HG03432 (cell line): Measurements from ENCODE around the gene OTOP2.
"Not testable (repeated sequence)": the region's sequence is repeated elsewhere in the genome, so short reads cannot be mapped to it uniquely, and the experiment has no call there.

Experiments used
- ATAC-seq: cut with Tn5 transposase; IDR thresholded peaks from one replicate; pipeline ENCODE4 v1.9.1; 2021; ENCODE audit warnings: mild to moderate bottlenecking, moderate library complexity; ENCODE audit not compliant: unreplicated experiment

The OTOP2 gene

DNA sequence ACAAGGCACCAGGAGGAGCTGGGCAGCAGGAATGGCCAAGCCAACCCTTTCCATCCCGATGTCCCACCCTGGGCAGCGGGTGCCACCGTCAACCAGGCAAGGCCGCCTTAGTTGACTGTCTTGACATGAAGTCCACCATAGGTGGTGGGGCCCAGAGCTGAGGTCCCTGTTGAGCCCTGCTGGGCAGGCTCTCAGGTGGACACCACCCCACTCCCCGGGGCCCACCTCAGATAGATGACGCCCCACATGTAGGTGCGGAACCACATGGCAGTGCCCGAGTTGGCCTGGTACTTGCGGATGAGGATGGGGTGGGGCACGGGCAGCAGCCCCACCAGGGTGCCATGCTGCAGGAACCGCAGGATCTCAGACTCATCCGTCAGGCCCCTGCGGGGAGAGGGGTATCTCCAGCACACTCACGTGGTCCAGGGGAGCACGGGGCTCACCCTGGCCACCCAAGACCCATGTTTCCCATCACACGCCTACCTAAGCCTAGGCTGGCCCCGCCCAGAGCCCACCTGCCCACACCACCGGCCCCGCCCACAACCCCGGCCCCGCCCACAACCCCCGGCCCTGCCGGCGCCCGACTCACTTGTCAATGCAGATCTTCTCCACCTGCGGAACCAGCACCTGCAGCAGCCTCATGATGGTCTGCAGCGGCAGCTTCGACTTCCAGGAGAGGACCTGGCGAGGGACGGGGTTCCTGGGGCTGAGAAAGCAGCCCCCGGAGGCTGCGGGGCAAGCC lies 27.8 kb downstream of the OTOP2 start:
- ATAC-seq: no peak

DNA sequence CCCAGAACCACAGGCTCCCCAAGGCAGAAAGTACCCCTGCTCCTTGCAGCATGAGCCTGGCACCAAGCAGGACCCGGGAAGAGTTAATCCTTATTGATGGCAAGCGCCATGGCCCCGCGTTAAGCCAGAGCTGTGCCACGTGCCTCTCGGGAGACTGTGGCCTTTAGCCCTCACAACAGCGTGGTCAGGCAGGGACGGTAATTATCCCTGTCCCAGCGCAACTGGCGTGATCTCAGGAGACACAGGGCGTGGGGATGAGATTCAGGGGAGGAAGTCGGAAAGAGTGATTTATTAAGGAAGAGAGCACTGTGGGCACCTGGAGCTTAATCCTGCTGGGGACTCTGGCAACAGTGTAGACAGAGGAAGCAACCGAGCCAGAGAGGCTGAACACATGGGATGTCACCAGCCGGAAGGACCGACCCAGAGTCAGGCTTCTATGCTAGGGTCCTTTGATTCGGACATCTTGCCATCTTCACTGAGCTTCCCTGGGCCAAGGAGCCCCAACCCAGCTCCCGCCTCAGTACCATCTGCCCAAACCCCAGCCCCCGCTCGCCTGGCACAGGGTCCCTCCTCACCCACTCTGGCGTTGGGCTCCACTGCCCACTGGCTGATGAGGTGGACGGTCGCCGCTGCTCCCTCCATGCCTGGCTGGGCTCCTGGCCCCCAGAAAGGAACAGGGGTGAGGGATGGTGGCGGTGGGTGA lies 28.5 kb downstream of the OTOP2 start:
- ATAC-seq: no peak

DNA sequence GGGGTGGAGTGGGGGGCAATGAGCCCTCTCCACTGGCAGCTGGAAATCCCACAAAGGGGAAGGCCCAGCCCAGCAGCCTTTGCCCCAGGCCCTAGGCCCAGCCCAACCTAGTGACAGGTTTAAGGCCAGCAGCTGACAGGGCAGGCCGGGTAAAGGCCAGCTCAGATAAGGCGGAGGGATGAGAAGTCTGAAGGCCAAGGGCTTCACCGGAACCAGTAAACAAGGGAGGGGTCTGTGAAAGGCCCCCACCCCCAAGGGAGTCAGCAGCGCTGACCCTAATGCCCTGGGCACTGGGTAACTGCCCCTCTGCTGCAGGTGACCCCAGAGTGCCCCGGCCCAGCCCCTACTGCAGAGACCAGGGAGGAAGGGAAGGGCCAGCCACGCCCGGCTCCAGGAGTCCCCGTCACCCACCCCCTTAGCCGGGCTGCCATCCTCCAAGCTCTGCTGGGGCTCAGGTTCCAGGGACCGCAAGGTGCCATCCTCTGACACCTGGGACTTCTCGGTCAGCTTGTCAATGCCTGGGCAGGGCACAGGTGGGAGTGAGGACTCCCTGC lies 29.1 kb downstream of the OTOP2 start:
- no peak for ATAC-seq

DNA sequence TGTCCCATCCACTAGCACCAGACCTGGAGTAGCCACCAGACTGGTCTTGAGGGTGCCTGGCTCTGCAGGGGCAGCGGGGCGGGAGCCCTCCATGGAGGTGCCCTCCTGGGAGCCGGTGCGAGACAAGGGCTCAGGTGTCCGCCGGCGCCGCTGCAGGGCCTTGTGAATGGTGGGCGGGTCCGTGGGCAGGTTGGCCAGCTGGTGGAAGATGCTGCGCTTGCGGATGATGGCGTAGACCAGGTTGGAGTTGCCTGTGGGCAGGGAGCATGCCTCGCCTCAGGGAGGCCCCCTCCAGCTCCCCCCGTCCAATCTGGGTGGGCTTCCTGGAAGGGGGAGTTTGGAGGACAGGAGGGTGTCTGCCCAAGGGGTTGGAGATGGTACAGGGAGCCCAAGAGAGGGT lies 30.0 kb downstream of the OTOP2 start:
- no peak for ATAC-seq

DNA sequence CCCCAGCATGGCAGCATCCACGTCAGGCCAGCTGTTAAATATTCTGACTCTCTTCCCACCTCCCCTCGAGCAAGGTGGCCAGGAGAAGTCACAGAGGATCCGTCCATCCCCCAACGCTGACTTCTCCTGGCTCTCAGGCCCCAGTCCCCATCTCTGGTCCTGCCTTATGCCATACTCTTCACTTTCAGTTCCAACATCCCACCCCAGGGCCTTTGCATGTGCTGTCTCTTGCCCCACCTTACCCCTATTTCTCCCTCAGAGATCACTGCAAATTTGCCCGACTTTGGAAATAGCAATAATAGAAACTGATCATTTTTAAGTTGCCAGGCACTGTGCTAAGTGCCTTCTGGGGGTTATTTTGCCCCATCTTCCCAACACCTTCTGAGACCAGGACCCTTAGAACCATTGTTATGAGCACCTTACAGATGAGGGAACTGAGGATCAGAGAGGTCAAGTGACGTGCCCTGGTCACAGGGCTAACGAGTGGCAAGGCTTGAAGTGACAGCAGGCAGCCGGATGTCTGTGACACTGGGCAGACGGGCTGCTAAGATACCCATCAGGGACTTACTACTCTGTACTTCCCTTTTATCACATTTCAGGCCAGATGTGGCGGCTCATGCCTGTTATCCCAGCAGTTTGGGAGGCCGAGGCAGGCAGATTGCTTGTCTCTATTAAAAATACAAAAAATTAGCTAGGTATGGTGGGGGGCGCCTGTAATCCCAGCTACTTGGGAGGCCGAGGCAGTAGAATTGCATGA lies 30.8 kb downstream of the OTOP2 start:
- ATAC-seq: no peak

DNA sequence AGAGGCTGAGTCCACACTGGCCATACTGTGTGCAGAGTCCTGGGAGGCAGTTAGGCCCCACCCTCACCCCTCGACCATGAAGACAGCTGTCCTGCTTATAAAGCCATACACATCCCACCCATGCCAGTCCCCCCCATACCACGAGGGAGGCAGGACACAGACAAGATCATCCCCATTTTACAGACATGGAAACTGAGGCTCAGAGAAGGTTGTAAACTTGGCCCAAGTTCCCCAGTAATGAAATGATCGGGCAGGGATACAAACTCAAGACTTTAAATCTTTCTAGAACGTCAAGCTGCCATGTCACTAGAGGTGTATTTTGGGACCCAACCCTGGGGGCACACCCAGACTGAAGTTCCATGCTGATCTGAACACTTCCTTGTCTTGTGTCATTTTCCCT lies 32.0 kb downstream of the OTOP2 start:
- no peak for ATAC-seq

DNA sequence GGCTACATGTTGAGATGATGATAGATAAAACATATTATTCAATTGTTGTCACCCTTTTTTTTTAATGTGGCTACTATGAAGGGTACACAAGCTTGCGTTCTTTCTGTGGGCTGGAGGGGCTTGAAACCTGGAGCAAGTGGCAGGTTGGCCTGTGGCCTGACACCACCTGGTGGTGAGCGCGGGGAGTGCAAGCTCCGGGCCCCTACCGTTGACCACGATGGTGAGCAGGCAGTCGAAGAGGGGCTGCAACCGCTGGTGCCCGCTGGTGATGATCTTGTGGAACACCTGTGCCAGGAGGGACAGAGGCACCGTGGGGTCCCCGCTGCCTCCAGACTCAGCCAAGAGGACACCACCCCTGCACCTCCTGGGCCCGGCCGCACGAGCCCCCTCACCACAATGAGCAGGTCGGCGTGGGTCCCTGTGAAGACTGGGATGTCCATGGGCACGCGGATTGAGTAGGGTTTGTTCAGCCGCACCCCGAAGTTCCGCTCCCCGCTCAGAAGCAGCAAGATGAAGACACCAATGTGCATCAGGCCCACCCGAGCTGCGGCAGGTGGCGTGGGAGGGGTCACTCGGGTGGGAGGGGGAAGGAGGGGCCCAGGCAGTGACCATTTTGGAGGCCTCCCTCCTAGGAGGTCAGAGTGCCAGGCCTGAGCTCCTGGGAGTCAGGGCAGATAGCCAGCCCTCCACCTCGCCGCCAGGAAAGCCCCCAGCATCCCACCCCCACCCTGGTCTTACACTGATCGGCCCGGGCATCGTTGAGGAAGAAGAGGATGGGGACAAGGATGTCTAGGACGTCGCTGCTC lies 34.1 kb downstream of the OTOP2 start:
- ATAC-seq: no peak

DNA sequence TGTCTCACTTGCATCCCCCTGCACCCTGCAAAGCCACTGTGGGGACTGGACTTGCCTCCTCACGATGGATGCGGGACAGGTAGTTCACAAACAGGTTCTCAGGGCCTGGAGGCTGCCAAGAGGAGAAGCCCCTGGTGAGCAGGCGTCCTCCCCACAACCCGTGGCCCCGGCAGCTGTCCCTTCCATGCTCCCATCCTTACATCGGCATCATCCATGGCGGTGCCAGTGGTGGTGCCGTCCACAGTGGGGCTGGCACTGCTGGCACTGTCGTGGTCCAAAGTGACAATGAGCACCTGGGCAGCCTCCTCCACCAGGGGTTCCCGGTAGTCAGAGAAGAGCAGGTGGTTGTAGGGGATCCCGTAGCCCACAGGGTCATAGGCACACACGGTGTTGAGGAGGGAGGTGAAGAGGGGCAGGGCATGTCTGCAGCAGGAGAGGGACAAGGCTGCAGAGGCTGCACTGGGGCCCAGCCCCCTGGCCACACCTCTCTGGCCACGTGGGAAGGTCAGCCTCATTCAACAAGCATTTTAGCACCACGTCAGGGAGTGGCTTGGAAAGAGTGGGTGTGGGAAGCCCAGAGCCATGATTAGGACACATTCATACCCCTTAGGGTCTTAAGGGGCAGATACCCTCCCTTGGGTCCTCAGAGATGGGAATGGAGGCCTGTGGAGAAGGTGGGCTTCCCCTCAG lies 35.9 kb downstream of the OTOP2 start:
- ATAC-seq: no peak

DNA sequence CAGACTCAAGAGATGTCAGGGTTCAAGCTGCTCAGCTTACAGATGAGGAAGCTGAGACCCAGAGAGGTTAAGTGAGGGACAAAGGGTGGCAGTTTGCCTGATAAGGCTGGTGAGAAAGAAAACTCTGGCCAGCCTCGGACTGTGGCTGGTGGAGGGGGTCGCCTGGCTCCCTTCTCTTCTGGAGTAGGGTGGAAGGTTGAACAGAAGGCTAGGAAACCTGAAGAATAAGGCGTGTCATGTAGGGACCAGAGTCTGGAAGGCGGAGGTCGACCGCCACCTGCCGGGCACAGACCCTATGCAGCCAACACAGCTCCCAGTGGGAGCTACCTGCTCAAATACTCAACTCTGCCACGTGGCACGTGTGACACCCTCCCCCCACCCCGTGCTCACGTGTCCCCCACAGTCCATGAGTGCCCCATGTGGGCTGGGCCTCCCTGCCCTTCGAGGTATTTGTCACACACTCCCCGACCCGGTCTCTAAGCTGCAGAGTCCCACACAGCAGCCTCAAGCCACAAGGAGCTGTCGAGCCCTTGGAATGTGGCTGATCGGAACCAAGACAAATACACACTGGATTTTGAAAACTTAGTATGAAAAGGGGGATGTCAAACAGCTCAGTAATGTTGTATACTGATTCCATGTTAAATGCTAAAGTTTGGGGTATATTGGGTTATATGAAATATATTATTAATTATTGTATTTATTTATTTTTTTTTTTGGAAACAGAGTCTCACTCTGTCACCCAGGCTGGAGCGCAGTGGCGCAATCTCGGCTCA lies 36.7 kb downstream of the OTOP2 start:
- no peak for ATAC-seq

DNA sequence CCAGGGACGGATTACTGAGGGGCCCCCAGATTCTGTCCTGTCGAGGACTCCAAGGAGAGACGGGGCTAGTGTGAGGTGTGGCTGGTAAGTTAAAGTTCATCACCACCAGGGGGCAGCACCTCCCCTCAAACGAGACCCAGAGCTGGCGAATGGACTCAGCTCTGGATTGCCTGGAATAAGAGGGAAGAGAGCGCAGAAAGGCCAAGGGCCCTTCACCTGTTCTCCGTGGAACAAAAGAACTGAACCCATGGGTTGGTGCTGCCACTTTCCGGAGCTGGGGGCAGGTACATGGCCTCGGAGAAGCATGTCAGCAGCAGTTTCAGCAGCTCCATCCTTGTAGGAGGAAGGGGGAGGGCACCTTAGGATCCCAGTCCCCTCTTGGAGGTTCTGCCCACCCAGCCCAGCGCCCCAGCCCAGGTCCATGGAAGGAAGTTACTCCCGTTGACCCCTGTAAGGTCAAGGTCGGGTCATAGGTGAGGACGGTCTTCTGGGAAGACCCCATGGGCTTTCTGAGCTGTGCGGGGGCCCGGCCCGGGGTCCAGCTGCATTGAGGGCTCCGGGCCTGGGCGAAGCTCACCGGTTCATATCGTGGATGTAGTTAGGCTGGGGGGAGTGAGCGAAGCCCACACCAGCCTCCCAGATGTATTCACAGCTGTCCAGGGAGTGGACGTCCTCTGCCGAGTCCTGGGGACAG lies 37.7 kb downstream of the OTOP2 start:
- no peak for ATAC-seq

DNA sequence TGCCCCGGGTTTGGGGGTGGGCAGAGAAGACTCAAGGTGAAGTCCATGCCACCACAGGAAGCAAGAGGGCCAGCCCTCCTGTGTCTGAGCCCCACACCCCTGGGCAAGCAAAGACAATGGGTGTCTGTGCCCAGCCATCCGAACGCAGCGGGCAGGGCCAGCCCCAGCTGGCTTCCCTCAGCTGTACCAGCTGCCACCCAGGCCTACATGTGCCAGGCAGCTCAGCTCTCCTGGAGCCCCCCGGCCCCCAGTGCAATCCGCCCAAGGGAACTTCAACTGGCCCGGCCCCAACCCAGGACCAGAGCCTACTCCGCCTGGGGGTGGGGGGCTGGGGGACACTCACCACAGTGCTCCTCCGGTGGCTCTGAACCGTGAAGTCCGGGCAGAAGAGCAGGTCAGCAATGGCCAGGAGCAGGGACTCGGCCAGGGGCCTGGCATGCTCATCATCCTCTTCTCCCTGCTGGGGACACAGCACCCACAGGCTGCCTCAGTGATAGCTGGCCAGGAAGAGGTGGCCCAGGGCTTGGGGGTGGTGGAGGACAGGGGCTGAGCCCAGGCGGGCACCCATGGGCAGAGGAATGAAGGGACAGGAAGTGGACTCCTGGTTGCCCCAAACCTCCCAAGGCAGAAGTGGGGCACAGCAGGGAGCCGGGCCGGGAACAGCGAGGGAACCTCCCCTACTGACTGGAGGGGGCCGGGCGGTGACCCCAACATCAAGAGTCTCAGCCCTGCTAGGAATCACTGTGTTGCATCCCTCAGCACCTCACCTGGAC lies 38.7 kb downstream of the OTOP2 start:
- no peak for ATAC-seq

DNA sequence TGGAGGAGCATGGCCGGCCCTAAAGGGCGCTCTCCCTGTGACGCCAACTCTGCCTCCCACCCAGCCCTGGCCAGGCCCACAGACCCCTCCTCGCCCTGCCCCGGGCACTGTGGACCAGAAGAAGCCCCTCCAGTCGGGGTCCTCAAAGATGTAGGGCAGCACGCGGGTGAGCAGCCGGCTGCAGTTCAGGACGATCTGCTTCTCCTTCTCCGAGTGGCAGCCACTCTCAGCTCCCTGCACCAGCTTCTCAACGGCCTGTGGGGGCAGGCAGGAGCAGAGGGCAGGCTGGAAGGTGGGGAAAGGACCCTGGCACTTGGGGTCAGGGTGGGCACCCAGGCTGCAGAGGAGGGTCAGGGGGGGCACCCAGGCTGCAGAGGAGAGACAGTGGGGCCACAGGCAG lies 39.6 kb downstream of the OTOP2 start:
- ATAC-seq: no peak

DNA sequence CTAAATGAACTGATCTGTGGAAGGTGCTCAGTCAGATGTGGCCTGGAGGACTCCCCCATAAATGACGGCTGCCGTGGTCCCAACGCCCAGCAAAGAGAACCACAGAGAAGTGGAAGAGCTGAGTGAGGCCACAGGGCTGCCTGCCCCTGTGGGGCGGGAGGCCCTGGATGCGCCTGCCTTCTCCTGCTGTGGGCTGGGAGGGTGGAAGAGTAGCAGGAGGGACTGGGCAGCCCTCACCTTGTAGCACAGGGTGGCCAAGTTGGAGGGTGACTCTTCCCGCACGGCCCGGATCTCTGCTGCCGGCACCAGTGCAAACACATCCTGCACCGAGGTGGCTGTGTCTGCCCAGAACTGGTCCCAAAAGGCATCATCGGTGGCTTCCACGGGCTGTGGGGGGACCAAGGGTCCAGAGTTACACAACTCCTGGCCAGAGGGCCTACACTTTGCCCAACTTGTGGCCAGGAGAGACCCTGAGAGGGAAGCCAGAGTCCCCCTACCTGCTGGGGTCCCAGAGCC lies 40.2 kb downstream of the OTOP2 start:
- ATAC-seq: no peak

DNA sequence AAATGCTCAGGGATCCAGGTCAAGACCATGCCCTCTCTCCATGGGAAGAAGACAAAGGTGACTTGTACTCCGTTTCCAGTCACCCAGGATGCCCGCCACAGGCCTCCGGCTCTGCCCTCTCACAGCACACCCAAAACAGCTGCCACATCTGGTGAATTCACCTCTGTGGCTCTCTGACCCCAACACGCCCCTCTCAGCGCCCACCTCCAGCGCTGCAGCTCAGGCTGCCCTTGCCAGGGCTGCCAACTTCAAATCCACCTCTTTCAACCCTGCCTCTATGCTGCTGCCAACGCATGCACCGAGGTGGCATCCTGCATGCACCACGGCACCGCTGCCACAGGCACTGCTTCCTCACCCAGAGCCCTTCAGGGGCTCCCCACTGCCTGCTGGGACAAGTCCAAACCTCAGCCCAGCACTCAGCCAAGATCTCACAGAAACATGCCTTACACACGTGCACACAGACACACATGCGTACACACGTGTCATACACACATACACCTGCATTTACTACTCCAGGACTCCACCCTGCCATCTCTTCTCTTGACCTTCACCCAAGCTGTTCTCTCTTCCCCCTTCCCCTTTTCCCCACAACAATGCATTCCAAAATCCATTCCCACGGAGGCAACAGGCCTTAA lies 41.0 kb downstream of the OTOP2 start:
- ATAC-seq: no peak

DNA sequence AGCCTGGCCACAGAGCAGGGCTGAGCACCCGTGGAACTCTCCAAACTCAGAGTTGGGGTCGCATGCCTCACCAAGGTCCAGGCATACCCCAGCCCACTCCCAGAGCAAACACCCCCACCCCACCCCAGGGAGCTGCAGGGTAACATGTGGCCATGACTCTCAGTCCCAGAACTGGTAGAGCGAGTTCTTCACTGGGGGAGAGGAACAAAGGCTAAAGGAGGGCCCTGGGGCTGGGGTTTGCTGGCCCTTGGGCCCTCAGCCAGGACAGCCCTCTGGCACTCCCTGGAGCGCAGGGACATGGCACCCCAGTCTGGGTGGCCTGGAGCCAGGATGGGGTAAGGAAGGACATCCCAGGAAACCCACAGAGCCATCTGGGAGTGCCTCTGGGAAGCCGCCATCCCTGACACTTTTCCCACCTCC lies 44.3 kb downstream of the OTOP2 start:
- no peak for ATAC-seq

DNA sequence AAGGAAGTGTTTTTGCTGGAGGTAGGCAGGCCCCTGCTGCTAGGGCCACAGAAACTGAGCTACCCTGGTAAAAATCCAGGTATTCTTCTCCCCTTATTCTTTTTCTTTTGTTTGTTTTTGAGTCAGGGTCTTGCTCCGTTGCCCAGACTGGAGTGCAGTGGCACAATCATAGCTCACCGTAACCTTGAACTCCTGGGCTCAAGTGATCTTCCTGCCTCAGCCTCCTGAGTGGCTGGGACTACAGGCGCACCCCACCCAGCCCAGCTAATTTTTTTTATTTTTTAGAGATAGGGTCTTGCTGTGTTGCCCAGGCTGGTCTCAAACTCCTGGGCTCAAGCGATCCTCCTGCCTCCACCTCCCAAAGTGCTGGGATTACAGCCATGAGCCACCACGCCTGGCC lies 45.4 kb downstream of the OTOP2 start:
- not testable (repeated sequence) for ATAC-seq

DNA sequence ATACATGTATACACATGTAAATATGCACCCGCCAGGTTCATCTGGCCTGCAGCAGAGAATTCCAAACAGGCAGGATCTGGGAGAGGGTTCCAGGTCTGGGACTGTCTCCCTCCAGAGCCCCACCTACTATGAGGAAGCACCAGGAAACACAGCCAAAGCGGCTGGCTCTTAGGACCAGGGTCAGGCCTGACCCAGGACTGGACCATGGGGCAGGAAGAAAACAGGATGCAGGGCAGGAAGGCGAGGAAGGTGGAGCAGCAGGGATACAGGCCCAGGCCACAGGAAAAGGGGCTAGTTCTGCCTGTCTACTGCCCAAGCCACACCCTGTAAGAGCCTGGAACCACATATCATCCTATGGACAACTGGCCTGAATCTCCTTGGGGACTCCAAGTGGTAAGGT lies 46.3 kb downstream of the OTOP2 start:
- no peak for ATAC-seq
